HepG2 (cell line): ENCODE measurements around the gene ZFYVE27. TPM values are rescaled to one million over a fixed set of nuclear protein-coding genes. Genes with fewer than 3 reads are reported as not detected.
A peak's percentile ranks its signal among the peaks of the same experiment; 100 is the strongest.

Source experiments
- DMAP1 ChIP-seq: IDR thresholded peaks from 2 replicates; pipeline ENCODE4 v1.6.1; 2016
- FOSL2 ChIP-seq: sonication (generic); formaldehyde crosslinking; IDR thresholded peaks from 2 replicates; pipeline ENCODE4 v1.4.0; 2020; ENCODE audit warnings: missing genetic modification reagents
- GATAD2A ChIP-seq: IDR thresholded peaks from 2 replicates; pipeline ENCODE4 v1.6.1; 2016
- KDM6A ChIP-seq: IDR thresholded peaks from 2 replicates; pipeline ENCODE4 v1.6.1; 2016; ENCODE audit warnings: low read depth
- NBN ChIP-seq: fragments of 450-650 bp; conservative IDR thresholded peaks from 2 replicates; pipeline ENCODE4 v1.6.1; 2017
- NFE2L1 ChIP-seq: sonication (generic); formaldehyde crosslinking; IDR thresholded peaks from 2 replicates; pipeline ENCODE4 v1.4.0; 2020; ENCODE audit warnings: missing genetic modification reagents, mild to moderate bottlenecking, borderline replicate concordance
- NFYC ChIP-seq: IDR thresholded peaks from 2 replicates; pipeline ENCODE4 v1.6.1; 2016; ENCODE audit warnings: missing genetic modification reagents, missing compliant biosample characterization
- PITX1 ChIP-seq: sonication (generic); formaldehyde crosslinking; IDR thresholded peaks from 2 replicates; pipeline ENCODE4 v1.5.1; 2020; ENCODE audit warnings: mild to moderate bottlenecking, missing genetic modification reagents
- RFXAP ChIP-seq: sonication (generic); formaldehyde crosslinking; IDR thresholded peaks from 2 replicates; pipeline ENCODE4 v1.4.0; 2020; ENCODE audit warnings: missing genetic modification reagents, borderline replicate concordance
- SMARCC2 ChIP-seq: fragments of 450-650 bp; IDR thresholded peaks from 2 replicates; pipeline ENCODE4 v1.6.1; 2017; ENCODE audit warnings: antibody characterized with exemption, mild to moderate bottlenecking
- SYNCRIP ChIP-seq: fragments of 200-400 bp; formaldehyde crosslinking; IDR thresholded peaks from 2 replicates; pipeline ENCODE4 v1.6.1; 2018; ENCODE audit warnings: mild to moderate bottlenecking, low read depth, low read length; ENCODE audit not compliant: insufficient read depth
- TEAD2 ChIP-seq: sonication (generic); formaldehyde crosslinking; IDR thresholded peaks from 2 replicates; pipeline ENCODE4 v1.9.0; 2021; ENCODE audit warnings: missing genetic modification reagents
- ZBTB7A ChIP-seq: sonication (generic); formaldehyde crosslinking; IDR thresholded peaks from 2 replicates; pipeline ENCODE4 v1.8.0; 2022; ENCODE audit warnings: mild to moderate bottlenecking, missing genetic modification reagents
- ZFP36L2 ChIP-seq: sonication (generic); formaldehyde crosslinking; IDR thresholded peaks from 2 replicates; pipeline ENCODE4 v1.4.0; 2020; ENCODE audit warnings: missing genetic modification reagents
- ZNF17 ChIP-seq: sonication (generic); formaldehyde crosslinking; IDR thresholded peaks from 2 replicates; pipeline ENCODE4 v1.5.0; 2020; ENCODE audit warnings: mild to moderate bottlenecking, missing genetic modification reagents
- ZNF460 ChIP-seq: sonication (generic); formaldehyde crosslinking; IDR thresholded peaks from 2 replicates; pipeline ENCODE4 v1.5.1; 2020; ENCODE audit warnings: missing genetic modification reagents, mild to moderate bottlenecking, borderline replicate concordance
- ZNF501 ChIP-seq: sonication (generic); formaldehyde crosslinking; IDR thresholded peaks from 2 replicates; pipeline ENCODE4 v1.5.1; 2020; ENCODE audit warnings: mild to moderate bottlenecking, moderate library complexity, missing genetic modification reagents
- ZNF552 ChIP-seq: sonication (generic); formaldehyde crosslinking; IDR thresholded peaks from 2 replicates; pipeline ENCODE4 v1.9.0; 2022; ENCODE audit warnings: missing genetic modification reagents, mild to moderate bottlenecking, borderline replicate concordance
- ZNF678 ChIP-seq: sonication (generic); formaldehyde crosslinking; IDR thresholded peaks from 2 replicates; pipeline ENCODE4 v1.4.0; 2020; ENCODE audit warnings: mild to moderate bottlenecking, missing genetic modification reagents
- ZNF773 ChIP-seq: sonication (generic); formaldehyde crosslinking; IDR thresholded peaks from 2 replicates; pipeline ENCODE4 v1.4.0; 2020; ENCODE audit warnings: missing genetic modification reagents, borderline replicate concordance
- ZNF782 ChIP-seq: sonication (generic); formaldehyde crosslinking; IDR thresholded peaks from 2 replicates; pipeline ENCODE4 v1.4.0; 2020; ENCODE audit warnings: missing genetic modification reagents, mild to moderate bottlenecking, borderline replicate concordance
- polyA plus RNA-seq, 8 experiments: library from polyadenylated mRNA; depleted of rRNA in 3 of 8; stranded (reverse) in 7 of 8; unstranded in 1 of 8; fragments of >200 nt; fragmentation: Illumina TruSeq in 4 of 8; extraction: Trizol in 4 of 8; gene quantifications; 2 replicates each; pipeline versions ENCODE4 v1.2.1 to v1.2.3, GENCODE V29; 2011 to 2016; ENCODE audit warnings: low read depth in 4 of 8, missing spikeins in 1 of 8, mixed read lengths in 1 of 8; ENCODE audit not compliant: insufficient read depth in 1 of 8
- total RNA-seq, 5 experiments: library from RNA; depleted of rRNA; stranded (reverse); fragments of >200 nt; fragmentation: Illumina TruSeq; extraction: Trizol; gene quantifications; 2 replicates each; pipeline ENCODE4 v1.2.3, GENCODE V29; 2016; ENCODE audit warnings: low read depth in 1 of 5
- TF ChIP-seq, protein P1 (sequence below): sonication (generic); formaldehyde crosslinking; IDR thresholded peaks from 2 replicates; pipeline ENCODE4 v1.8.0; 2022; ENCODE audit warnings: mild to moderate bottlenecking, missing genetic modification reagents, moderate library complexity
- TF ChIP-seq, protein P2 (sequence below): sonication (generic); formaldehyde crosslinking; conservative IDR thresholded peaks from 2 replicates; pipeline ENCODE4 v1.4.0; 2020; ENCODE audit warnings: missing genetic modification reagents
- TF ChIP-seq, protein P3 (sequence below): sonication (generic); formaldehyde crosslinking; IDR thresholded peaks from 2 replicates; pipeline ENCODE4 v1.5.0; 2020; ENCODE audit warnings: mild to moderate bottlenecking, missing genetic modification reagents

The ZFYVE27 gene
- total and polyA plus RNA-seq, 2 of the 13 experiments (the other 11 are each of a cell fraction or from before 2014, with no cell fraction given): 19.7 to 20.5 TPM

DNA sequence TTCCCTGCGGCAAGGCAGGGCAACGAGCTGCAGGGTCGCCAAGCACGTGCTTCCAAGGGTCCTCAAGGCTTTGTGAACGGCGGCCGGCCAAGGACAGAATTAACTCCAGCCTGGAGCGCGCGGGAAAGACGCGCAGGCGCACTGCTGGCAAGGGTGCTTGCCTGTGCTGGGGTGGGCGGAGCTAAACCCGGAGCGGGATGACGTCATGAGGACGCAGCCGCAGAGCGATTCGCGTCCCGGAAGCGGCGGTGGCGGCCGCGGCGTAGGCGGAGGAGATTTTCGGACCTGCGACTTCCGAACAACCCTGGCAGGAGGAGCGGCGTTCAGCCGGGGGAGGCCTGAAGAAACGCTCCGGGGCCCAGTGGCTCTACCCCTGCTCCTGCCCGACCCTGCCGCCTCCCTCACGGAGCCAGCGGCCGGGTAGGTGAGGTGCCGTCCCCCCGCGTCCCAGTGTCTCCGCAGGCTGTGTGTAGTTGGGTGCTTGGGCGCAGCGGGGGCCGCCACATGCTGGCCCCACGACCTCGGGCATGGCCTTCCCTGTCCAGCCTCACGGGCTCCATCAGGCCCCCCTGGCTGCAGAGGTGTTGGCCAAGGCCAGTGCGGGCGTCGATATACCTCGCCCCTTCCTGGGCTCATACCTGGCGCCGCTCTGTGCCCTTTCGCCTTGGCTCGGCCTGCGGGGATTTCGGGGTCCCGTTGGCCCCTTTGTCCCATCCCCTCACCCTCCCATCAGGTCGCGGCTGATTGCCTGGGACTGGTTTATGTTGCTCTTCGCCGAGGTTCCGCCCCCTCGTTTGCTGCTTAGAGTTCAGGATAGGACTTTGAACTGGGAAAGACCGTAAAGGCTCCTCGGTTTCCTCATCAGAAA is at the start of gene ZFYVE27 (continued):
- TF ChIP-seq, protein P1, sequence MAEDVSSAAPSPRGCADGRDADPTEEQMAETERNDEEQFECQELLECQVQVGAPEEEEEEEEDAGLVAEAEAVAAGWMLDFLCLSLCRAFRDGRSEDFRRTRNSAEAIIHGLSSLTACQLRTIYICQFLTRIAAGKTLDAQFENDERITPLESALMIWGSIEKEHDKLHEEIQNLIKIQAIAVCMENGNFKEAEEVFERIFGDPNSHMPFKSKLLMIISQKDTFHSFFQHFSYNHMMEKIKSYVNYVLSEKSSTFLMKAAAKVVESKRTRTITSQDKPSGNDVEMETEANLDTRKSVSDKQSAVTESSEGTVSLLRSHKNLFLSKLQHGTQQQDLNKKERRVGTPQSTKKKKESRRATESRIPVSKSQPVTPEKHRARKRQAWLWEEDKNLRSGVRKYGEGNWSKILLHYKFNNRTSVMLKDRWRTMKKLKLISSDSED (CRISPR knock-in tag): peak; percentile 97
- peak; percentile 99 for TF ChIP-seq ZBTB7A (CRISPR knock-in tag)
- peak; percentile 56 for TF ChIP-seq NFYC (CRISPR knock-in tag)
- peak; percentile 98 for TF ChIP-seq ZNF552 (CRISPR knock-in tag)
- peak; percentile 81 for TF ChIP-seq DMAP1 (CRISPR knock-in tag)
- TF ChIP-seq KDM6A: 0 out of 2 replicates have a peak, but pooled peaks have one; percentile 19
- peak; percentile 60 for TF ChIP-seq PITX1 (CRISPR knock-in tag)
- peak; percentile 70; the same call in 1 of the 2 replicates for TF ChIP-seq RFXAP (CRISPR knock-in tag)
- TF ChIP-seq, protein P2, sequence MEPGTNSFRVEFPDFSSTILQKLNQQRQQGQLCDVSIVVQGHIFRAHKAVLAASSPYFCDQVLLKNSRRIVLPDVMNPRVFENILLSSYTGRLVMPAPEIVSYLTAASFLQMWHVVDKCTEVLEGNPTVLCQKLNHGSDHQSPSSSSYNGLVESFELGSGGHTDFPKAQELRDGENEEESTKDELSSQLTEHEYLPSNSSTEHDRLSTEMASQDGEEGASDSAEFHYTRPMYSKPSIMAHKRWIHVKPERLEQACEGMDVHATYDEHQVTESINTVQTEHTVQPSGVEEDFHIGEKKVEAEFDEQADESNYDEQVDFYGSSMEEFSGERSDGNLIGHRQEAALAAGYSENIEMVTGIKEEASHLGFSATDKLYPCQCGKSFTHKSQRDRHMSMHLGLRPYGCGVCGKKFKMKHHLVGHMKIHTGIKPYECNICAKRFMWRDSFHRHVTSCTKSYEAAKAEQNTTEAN (CRISPR knock-in tag): peak; percentile 86
- TF ChIP-seq ZNF678: peak; percentile 91; the same call in 1 of the 2 replicates
- TF ChIP-seq, protein P3, sequence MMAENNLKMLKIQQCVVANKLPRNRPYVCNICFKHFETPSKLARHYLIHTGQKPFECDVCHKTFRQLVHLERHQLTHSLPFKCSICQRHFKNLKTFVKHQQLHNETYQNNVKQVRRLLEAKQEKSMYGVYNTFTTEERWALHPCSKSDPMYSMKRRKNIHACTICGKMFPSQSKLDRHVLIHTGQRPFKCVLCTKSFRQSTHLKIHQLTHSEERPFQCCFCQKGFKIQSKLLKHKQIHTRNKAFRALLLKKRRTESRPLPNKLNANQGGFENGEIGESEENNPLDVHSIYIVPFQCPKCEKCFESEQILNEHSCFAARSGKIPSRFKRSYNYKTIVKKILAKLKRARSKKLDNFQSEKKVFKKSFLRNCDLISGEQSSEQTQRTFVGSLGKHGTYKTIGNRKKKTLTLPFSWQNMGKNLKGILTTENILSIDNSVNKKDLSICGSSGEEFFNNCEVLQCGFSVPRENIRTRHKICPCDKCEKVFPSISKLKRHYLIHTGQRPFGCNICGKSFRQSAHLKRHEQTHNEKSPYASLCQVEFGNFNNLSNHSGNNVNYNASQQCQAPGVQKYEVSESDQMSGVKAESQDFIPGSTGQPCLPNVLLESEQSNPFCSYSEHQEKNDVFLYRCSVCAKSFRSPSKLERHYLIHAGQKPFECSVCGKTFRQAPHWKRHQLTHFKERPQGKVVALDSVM (CRISPR knock-in tag): peak; percentile 59; the same call in 1 of the 2 replicates
- TF ChIP-seq FOSL2 (CRISPR knock-in tag): peak; percentile 68
- no peak for TF ChIP-seq NBN
- peak; percentile 88 for TF ChIP-seq ZNF782 (CRISPR knock-in tag)
- no peak for TF ChIP-seq SMARCC2
- 0 out of 2 replicates have a peak, but pooled peaks have one; percentile 79 for TF ChIP-seq ZNF17 (CRISPR knock-in tag)
- peak; percentile 97; the same call in 1 of the 2 replicates for TF ChIP-seq TEAD2
- TF ChIP-seq NFE2L1 (CRISPR knock-in tag): peak; percentile 89
- no peak for TF ChIP-seq SYNCRIP
- no peak for TF ChIP-seq ZNF460 (CRISPR knock-in tag)
- TF ChIP-seq ZNF501 (CRISPR knock-in tag): peak; percentile 86
- peak; percentile 97 for TF ChIP-seq ZNF773 (CRISPR knock-in tag)
- no peak for TF ChIP-seq ZFP36L2 (CRISPR knock-in tag)
- TF ChIP-seq GATAD2A (CRISPR knock-in tag): peak; percentile 69; the same call in 1 of the 2 replicates
